Metanephros (tissue), 1 donor: ENCODE data around the gene ARPC4. TPM values are rescaled to one million over a fixed set of nuclear protein-coding genes. Genes with fewer than 3 reads are reported as not detected.

Experiments used
- total RNA-seq: library from RNA; depleted of rRNA; stranded (reverse); fragments of >200 nt; gene quantifications from one replicate; pipeline ENCODE4 v1.2.3, GENCODE V29; 2014

ARPC4 gene
- total RNA-seq, result 103 TPM

DNA sequence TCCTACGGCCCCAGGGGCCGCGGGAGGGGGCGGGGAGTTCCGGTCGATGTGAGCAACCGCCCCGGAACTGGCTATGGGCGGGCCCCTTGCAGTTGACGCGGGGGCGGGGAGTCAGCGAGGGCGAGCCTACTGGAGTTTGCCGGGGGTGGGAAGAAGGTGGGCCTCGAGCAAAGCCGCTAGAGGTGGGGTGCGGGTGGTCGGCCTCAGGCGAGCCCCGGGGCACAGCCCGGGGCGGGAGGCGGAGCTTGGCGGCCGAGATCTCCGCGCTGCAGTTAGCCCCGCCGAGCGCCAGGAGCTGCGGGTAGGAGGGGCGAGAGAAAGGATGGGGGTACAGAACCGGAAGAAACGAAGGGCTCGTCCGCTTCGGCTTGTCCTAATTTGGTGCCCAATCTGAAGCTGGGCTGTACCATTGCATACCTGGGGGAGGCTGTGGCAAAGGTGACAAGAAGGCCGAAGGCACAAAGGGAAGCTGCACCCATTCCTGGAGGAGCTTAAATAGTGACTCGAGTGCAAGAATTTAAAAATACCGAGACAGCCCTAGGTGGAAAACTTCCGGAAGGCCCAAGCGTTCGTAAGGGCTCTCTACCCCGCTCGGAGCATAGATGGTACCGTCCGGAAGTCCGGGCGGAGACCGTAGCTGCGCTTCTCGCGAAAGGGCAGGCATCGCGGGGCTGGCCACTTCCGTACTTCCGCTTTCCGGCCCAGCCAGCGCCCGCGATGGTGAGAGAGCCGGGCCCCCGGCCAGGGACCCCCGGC lies at the start of gene ARPC4, which contains the start of gene TADA3:
TSS of gene ARPC4 (plus strand) at position 678 of the 756 bp plus-strand sequence. CDS start at position 718, 40 bp downstream.
TSS of gene TADA3 (minus strand) at position 69 of the 756 bp plus-strand sequence. CDS start 1,007 bp downstream, outside the sequence.

DNA sequence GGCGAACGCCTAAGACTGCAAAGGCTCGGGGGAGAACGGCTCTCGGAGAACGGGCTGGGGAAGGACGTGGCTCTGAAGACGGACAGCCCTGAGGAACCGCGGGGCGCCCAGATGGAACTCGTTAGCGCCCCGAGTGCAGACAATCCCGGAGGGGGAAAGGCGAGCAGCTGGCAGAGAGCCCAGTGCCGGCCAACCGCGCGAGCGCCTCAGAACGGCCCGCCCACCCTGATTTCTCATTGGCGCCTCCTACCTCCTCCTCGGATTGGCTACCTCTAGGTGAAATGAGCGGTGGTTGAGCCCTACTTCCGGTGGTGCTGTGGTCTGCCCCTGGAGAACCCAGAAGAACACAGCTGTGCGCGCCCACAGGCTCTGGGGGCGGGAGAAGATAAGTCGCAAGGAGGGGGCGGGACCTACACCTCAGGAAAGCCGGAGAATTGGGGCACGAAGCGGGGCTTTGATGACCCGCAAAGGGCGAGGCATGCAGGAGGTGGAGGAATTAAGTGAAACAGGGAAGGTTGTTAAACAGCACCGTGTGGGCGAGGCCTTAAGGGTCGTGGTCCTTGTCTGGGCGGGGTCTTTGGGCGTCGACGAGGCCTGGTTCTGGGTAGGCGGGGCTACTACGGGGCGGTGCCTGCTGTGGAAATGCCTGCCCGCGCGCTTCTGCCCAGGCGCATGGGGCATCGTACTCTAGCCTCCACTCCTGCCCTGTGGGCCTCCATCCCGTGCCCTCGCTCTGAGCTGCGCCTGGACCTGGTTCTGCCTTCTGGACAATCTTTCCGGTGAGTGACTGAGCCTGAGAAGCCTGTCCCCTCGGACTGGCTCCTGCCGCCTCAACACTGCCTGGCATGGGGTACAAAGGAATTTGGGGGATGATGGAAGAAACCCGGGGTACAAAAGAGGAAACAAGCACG lies 43.0 kb upstream of the ARPC4 start, which contains the start of gene OGG1:
TSS of gene OGG1 (plus strand) at position 308 of the 911 bp plus-strand sequence. CDS start at position 643, 335 bp downstream.

DNA sequence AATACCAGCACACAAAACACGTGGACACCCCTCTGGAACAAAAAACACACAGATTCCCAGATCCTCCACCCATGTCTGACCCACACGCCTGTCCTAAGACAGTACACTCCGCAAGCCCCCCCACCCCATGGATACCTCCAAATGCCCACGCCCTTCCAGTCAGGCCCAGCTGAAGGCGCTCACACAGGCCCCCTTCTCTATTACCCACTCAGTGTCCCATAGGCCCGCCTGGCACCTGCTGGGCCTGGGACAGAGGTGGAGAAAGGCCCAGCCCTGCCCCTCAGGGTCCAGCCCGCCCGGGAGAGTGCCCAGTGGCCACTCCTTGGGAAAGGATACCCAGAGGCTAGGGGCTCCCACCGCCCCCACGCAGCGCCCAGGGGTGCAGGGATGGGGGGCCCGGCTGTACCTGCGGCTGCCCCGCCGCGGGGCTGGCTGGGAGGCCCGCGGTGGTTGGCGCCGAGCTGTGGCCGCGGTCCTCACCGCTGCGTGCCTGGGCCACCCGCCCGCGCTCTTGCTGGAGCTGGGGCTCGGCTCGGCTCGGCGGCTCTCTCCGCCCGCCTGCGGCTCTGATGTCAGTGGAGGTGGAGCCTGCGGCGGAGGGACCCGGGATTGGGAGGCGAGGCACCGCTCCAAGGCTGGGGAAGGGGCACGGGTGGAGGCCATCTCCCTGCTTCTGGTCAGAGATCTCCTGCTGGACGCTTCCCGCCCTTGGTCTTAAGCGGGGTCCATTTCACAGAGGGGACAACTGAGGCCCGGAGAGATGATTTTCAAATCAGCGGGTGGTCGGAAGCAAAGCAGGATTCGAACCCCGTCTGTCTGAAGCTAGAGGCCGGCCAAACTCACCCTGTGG lies 23.2 kb upstream of the ARPC4 start, which contains the start of gene CAMK1:
TSS of gene CAMK1 (minus strand) at position 522 of the 850 bp plus-strand sequence. CDS start 2,198 bp downstream, outside the sequence.

DNA sequence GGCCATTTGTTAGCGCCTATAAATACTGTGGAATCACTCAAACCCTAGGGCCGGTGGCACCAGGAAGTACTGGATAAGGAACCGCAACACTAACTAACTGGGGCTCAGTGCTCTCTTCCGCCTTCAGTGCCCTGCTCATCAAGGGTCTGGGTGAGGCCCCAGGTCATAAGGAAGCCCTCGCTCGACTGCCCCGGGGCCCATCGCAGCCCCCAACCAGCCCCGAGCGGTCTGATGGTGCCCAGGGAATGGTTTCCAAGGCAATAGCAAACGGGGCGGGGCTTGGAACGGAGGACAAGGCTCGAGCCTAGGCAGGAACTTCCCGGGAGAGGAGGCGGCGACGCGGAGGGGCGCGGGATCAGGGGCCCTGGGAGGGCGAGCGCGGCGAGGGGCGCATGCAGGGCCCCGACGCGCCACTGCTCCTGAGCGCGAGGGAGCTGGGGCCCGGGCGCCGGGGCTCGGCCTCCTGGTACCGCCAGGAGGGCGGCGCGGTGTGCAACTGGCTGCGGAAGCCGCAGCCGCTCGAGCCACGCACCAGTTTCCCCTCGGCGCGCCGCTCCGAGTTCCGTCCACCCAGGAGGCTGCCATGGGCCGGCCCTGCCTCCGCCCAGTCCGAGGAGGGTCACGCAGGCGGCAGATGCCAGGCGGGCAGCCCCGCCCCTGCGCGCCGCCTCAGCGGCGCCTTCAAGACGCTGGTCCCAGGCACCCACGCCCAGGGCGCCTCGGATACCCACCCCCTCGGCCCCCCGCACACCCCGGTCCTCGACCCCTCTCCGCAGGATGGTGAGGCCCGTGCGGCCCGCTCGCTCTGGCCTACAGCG lies 16.9 kb downstream of the ARPC4 start, which contains the start of gene TTLL3:
TSS of gene TTLL3 (plus strand) at position 648 of the 818 bp plus-strand sequence. CDS start 400 bp downstream, outside the sequence.

DNA sequence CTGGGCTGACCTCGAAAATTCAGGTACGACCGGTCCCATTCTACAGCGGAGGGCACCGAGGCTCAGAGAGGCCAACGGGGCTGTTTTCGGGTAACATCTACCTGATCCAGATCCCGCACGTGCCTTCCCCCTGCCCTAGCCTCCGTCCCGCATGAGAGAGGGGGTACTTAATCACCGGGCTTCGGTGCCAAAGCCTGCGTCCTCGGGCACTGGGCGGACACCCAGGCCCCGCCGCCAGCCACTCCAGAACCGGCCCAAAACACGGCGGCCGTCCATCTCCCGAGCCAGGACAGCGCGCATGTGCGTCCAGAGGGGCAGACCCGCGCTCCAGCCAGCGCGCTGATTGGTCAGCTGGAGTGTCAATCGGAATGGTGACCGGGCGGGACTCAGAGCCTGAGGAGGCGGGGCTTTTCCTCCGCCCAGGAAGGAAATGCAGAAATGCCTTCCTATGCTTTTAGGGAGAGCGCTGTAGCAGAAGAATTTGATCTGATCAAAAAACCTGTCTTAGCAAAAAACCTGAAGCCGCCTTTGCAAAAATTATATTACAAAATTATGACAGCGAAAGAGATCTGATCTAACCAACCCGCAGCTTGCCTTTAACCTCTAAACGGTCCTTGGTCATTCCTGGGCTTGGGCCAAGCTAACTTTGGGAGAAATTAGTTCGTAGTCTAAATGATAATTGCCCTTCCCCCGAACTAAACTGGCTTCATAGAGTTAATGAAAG lies 51.0 kb downstream of the ARPC4 start, which contains the start of gene RPUSD3:
TSS of gene RPUSD3 (minus strand) at position 294 of the 724 bp plus-strand sequence. CDS start at position 276, 18 bp downstream.

Other genes starting within 250 kb of the ARPC4 start
- not detected for gene LHFPL4, start 239.3 kb upstream of the ARPC4 start, total RNA-seq
- 29.8 TPM for gene MTMR14, start 143.6 kb upstream of the ARPC4 start, total RNA-seq
- gene CPNE9, start 89.2 kb upstream of the ARPC4 start, total RNA-seq, result 0.23 TPM
- gene BRPF1, start 61.3 kb upstream of the ARPC4 start, total RNA-seq, result 17.2 TPM
- 33.7 TPM for gene OGG1, start 43.1 kb upstream of the ARPC4 start, total RNA-seq
- 29.7 TPM for gene CAMK1, start 23.1 kb upstream of the ARPC4 start, total RNA-seq
- gene TADA3, start 609 bp upstream of the ARPC4 start, total RNA-seq, result 40.0 TPM
- 70.1 TPM for gene TTLL3, start 17.2 kb downstream of the ARPC4 start, total RNA-seq
- 24.3 TPM for gene RPUSD3, start 50.9 kb downstream of the ARPC4 start, total RNA-seq
- gene CIDEC, start 87.2 kb downstream of the ARPC4 start, total RNA-seq, result 0.18 TPM
- 24.0 TPM for gene JAGN1, start 97.5 kb downstream of the ARPC4 start, total RNA-seq
- 4.0 TPM for gene IL17RE, start 109.8 kb downstream of the ARPC4 start, total RNA-seq
- gene IL17RC, start 124.0 kb downstream of the ARPC4 start, total RNA-seq, result 46.5 TPM
- 43.0 TPM for gene CRELD1, start 140.8 kb downstream of the ARPC4 start, total RNA-seq
- 3.3 TPM for gene PRRT3, start 159.3 kb downstream of the ARPC4 start, total RNA-seq
- gene EMC3, start 193.8 kb downstream of the ARPC4 start, total RNA-seq, result 40.9 TPM
- gene FANCD2, start 233.4 kb downstream of the ARPC4 start, total RNA-seq, result 14.9 TPM